Sigmoid colon (tissue), 4 donors: ENCODE results near the gene TM4SF18.

Source experiments
- POLR2AphosphoS5 ChIP-seq, 4 donors: sonication (generic); formaldehyde crosslinking; IDR thresholded peaks; one replicate each; pipeline ENCODE4 v1.6.1; 2017; ENCODE audit warnings: antibody characterized with exemption in 4 of 4
- TF ChIP-seq, protein P1 (sequence below), 4 experiments: fragments of 450-650 bp in 3 of 4; fragments of 200-600 bp in 1 of 4; IDR thresholded peaks; one replicate each; pipeline ENCODE4 v1.5.1; 2016 to 2019; ENCODE audit warnings: antibody characterized with exemption in 4 of 4, mild to moderate bottlenecking in 3 of 4, moderate library complexity in 2 of 4

DNA sequence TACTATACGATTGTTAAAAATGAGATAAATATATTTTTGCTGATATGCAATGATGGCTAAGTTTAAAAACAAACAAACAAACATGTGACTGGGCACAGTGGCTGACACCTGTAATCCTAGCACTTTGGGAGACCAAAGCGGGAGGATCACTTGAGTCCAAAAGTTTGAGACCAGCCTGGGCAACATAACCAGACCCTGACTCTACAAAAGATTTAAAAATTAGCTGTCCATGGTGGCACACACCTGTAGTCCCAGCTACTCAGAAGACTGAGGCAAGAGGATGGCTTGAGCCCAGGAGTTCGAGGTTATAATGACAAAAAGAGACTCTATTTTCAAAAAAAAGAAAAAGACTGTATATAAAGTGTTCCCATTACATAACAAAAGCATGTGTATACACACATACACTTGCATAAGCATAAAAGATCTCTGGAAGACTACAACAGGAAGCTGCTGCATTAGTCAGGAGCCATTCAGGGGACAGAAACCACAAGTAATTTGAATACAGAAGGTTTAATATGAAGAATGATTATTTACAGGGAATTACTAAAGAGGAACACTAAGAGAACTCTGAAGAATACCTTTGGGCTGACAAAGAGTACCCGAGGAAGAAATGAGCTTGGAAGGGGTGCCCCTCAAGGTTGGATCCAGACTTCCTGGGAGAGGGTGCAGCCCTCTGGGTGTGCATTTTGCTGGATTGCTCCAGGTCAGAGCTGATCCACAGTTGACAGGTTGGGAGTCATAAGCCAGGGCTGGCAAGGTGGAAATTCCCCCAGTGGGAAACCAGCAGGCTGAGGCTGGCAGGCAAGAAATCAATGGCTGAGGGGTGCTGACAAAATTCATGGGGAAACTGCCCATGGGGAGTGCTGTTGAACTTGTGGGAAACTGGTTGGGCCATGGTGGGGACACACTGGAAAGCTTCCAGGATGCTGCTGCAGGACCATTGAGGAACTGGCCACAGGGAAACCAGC is 9.3 kb upstream of the TM4SF18 start:
- TF ChIP-seq, protein P1, sequence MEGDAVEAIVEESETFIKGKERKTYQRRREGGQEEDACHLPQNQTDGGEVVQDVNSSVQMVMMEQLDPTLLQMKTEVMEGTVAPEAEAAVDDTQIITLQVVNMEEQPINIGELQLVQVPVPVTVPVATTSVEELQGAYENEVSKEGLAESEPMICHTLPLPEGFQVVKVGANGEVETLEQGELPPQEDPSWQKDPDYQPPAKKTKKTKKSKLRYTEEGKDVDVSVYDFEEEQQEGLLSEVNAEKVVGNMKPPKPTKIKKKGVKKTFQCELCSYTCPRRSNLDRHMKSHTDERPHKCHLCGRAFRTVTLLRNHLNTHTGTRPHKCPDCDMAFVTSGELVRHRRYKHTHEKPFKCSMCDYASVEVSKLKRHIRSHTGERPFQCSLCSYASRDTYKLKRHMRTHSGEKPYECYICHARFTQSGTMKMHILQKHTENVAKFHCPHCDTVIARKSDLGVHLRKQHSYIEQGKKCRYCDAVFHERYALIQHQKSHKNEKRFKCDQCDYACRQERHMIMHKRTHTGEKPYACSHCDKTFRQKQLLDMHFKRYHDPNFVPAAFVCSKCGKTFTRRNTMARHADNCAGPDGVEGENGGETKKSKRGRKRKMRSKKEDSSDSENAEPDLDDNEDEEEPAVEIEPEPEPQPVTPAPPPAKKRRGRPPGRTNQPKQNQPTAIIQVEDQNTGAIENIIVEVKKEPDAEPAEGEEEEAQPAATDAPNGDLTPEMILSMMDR (IDR thresholded peaks at IDR 0.05): no peak
- no peak for TF ChIP-seq POLR2AphosphoS5 (IDR thresholded peaks at IDR 0.05)
